HPDE6-E6E7 (cell line): Measurements from ENCODE around the gene PROX2.

Experiments used
- DNase-seq: peaks from one replicate; pipeline ENCODE4 v3.0.0; 2011; ENCODE audit warnings: missing footprints; ENCODE audit errors: extremely low spot score

Gene PROX2

GRCh38 chr14:74909501-74909900 is 33.6 kb upstream of the PROX2 start:
- no peak for DNase-seq

- no peak for DNase-seq
These were observed 33.0 kb upstream of the PROX2 start for GRCh38 chr14:74908861-74909341.

GRCh38 chr14:74907744-74908143 is 31.8 kb upstream of the PROX2 start:
- no peak for DNase-seq

GRCh38 chr14:74906925-74907521 is 31.1 kb upstream of the PROX2 start:
- no peak for DNase-seq

DNA sequence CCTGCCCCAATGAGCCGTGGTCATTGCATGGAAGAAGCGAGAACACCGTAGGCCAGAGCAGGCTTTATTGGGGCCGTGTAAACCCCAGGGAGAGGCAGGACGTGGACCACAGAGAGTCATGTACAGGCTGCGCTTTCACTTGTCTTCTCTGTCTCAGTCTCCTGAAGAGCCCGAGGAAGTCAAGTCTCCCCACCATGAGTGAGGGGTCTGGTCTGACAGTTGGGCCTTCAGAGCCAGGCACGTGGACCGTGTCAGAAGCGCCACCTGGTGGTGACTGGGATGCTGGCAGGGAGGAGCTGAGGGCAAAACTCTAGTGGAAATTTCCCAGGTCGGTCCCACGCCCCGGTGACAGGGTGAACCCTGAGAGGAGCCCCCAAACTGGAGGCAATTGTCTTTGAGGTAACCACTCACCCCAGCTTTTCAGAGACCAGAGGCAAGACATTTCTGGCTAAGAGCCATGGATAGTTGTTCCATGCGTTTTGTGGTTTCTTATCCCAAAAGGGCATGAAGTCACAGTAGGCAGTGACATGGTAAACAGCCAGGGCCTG is 29.7 kb upstream of the PROX2 start:
- peak; percentile 40 for DNase-seq

GRCh38 chr14:74904635-74905503 is 28.9 kb upstream of the PROX2 start:
- DNase-seq, result no peak

DNA sequence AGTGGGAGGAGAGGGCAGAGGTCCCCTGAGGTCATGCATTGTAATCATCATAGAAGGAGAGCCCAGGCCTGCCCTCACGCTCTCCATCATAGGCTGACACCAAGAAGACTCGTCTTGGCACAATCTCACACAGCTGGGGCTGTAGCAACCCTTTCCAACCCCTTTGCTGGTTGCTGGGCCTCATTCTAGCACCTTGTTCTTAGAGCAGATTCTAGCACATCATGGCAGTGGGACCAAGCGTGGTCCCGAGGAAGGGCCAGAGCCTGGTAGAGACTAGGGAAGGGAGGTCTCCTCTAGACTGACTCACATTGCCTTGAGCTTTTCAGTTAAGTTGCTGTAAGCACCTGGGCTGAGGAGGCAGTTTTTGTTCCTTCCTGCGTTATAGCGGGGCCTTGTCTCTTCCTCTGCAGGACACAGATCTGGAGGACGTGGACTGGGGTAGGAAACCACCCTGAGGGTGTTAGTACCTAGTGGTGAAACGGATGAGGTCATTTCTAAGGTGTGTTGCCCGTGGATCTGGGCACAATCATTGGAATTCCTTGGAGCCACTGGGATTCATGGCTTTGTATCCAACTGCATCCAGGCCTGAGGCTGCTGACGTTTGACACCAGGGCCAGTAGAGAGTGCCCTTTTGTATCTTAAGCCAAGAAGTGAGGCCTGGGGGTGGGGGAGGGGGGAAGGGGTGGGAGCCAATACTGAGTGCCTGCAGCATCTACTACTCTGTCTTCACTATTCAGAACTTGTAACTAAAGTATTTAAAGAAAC is 27.2 kb upstream of the PROX2 start:
- no peak for DNase-seq

DNA sequence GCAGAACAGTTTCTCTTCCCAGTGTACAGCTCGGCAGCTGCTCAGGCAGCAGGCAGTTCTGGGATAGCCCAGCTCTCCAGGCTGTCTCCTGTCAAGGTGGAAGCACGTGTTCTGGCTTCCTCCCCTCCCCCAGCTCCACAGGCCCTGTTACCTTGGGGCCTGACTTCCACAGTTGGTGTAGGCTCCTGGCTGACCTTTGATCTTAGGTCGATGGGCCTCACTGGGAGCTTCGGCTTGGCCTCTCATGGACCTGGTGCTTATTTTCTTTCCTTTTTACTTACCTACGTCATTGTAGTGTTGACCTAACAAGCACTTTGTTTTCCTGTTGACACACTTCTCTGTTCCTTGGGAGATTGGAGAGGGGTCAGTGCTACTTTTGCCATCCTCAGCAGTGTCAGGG is 22.7 kb upstream of the PROX2 start:
- DNase-seq, result no peak

DNA sequence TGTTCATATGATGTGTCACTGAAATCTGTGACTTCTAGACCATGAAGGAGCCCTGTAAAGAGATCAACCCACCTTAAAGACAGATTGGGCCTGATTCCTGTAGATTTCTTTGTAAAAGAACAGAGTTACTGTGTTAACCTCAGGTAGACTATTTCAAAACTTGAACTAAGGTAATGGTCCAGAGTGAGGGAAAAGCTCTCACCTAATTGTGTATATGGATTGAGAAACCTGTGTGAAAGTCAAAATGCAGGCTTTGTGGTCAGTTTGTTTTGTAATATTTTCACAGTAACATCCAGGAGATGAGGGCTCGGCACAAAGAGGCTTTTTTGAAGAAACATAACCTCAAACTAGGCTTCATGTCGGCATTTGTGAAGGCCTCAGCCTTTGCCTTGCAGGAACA is 22.1 kb upstream of the PROX2 start:
- DNase-seq, result no peak

- no peak for DNase-seq
These were observed 21.7 kb upstream of the PROX2 start for GRCh38 chr14:74897642-74898041.

GRCh38 chr14:74896400-74896799 is 20.5 kb upstream of the PROX2 start:
- DNase-seq, result no peak

- DNase-seq, result no peak
These were observed 17.7 kb upstream of the PROX2 start for GRCh38 chr14:74893614-74894091.

DNA sequence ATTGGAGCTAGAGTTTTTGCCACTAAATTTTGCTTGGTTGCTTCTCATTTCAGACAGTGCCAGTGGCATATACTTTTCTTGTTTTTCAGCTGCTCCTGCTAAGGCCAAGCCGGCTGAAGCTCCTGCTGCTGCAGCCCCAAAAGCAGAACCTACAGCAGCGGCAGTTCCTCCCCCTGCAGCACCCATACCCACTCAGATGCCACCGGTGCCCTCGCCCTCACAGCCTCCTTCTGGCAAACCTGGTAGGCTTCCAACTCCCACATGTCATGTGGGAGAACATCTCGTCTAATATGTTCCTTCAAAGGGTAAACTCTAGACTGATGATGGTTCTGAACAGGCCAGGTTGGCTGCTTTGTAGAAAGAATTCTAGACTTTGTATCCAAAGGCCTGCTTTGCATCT is 16.8 kb upstream of the PROX2 start:
- no peak for DNase-seq

DNA sequence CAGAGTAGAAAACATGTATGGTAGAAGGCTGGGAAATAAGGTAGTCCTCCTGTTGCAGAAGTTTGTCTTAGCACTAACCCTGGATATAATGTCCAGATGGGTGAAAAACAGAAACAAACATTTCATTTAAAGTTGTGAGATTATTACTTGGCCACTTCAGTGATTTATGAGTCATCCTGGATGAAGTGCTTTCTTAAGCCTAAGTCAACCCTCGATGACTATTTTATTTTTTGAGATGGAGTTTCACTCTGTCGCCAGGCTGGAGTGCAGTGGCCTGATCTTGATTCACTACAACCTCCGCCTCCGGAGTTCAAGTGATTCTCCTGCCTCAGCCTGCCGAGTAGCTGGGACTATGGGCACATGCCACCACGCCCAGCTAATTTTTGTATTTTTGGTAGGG is 15.9 kb upstream of the PROX2 start:
- DNase-seq, result no peak

GRCh38 chr14:74890262-74890661 is 14.3 kb upstream of the PROX2 start:
- DNase-seq, result no peak

GRCh38 chr14:74888164-74889158 is 12.5 kb upstream of the PROX2 start:
- no peak for DNase-seq

DNA sequence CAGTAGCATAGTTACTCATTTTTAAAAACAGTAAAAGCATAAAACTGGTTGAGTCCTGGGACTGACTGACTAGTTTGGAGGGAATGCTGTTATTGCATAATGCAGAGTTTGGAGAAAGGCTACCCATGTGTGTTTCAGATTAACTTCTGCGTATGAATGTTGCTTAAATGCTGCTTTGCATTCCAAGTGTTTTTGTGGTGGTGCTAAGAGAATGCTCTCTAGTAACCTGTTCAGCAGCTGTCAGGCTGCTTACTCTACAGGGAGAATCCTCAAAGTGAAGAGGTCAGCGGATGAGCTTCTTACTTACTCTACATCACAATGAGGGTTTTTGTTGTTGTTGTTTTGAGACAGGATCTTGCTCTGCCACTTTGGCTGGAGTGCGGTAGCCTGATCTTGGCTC is 10.1 kb upstream of the PROX2 start:
- no peak for DNase-seq

DNA sequence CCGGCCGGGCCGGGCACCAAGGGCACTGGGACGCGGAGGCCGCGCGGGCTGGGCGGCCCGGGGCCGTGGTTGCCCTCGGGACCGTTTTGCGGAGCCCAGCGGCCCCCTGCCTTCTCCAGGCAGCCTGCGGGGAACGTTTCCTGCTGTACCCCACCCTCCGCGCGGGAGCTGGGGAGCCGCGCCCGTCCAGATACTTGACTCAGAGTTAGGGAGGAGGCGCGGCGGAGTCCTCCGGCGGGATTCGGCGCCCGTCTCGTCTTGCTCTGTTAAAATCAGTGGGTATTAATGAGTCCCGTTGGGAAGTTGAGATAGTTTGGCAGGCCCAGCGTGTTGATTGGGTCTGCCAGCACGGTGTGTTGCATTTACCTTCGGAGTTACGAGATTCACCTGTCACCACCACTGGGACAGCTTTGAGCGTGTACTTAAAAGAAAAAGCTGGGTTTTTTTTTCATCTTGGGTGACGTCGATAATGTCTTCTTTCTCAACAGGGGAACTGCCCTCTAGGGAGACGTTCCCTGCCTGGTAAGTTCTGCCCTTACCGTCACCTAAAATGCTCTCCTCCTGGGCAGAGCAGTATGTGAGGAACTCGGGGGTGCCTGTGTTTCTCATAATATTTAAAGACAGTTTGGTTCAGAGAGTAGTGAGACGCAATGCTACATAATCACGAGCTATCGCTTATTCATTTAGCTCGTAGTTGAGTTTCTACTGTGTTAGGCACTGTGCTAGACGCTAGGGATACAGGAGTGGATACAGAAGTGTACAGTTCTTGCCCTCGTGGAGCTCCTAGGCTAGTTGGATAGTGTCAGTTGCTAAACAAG is 6.4 kb upstream of the PROX2 start:
- DNase-seq, result peak; percentile 71

DNA sequence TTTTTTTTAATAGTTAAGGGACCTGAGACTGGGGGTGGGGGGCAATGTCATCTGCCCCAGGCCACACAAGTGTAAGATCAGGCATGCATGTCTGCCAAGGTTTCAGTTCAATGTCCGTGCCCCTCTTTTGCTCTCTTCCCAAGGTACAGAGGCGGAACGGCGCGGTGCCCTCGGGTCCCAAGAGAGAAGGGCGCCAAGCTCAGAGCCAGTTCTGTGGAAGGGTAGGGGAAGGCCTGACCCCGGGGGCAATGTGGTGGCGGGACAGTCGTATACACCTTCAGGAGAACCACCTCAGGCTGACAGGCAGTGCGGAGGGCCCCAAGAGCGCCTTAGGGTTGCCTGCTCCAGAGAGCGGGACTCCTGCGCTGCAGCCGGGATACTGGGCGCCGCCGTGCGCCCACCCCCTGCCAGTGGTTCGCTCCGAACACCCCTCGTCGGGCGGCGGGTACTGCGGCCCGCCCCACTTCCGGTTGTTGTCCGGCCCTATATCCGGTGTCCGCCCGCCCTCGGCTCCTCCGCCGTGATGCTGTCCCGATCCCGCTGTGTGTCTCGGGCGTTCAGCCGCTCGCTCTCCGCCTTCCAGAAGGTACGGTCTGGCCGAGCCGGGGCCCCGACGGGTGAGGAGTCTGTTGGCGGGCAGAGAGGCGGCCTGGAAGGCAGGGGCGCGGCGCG is 5.6 kb upstream of the PROX2 start, which contains the start of gene DLST:
TSS of gene DLST (plus strand) at position 486 of the 672 bp plus-strand sequence. CDS start at position 524, 38 bp downstream.
- DNase-seq, result peak; percentile 93
